ENCODE measurements around the gene MPG.

The MPG gene

GRCh38 chr16:50769-51591, 27.0 kb upstream of the MPG start:
- no peak for DNase-seq (ENCODE audit: low spot score)

- peak; percentile 100 for DNase-seq (ENCODE audit: low spot score)
These were observed 24.4 kb upstream of the MPG start, which contains the start of the genes POLR3K and SNRNP25 for GRCh38 chr16:53346-54236. Gene POLR3K, minus strand, starts transcription at chr16:53608. Its CDS starts 22 bp downstream, at chr16:53586. Gene SNRNP25, plus strand, starts transcription at chr16:53828. Its CDS starts 189 bp downstream, at chr16:54017.

GRCh38 chr16:54237-54581, 23.8 kb upstream of the MPG start:
- no peak for DNase-seq (ENCODE audit: low spot score)

GRCh38 chr16:55571-56136, 22.4 kb upstream of the MPG start:
- no peak for DNase-seq (ENCODE audit: low spot score)

- DNase-seq (ENCODE audit: low spot score): no peak
These were observed 21.6 kb upstream of the MPG start for GRCh38 chr16:56231-56927.

GRCh38 chr16:57711-58110, 20.3 kb upstream of the MPG start:
- no peak for DNase-seq (ENCODE audit: low spot score)

GRCh38 chr16:58491-59439, 19.3 kb upstream of the MPG start:
- no peak for DNase-seq (ENCODE audit: low spot score)

GRCh38 chr16:59440-60059, 18.5 kb upstream of the MPG start:
- no peak for DNase-seq (ENCODE audit: low spot score)

GRCh38 chr16:60166-60565, 17.9 kb upstream of the MPG start:
- no peak for DNase-seq (ENCODE audit: low spot score)

- DNase-seq (ENCODE audit: low spot score): no peak
These were observed 16.8 kb upstream of the MPG start for GRCh38 chr16:60929-61878.

- no peak for DNase-seq (ENCODE audit: low spot score)
These were observed 16.1 kb upstream of the MPG start for GRCh38 chr16:61879-62281.

- no peak for DNase-seq (ENCODE audit: low spot score)
These were observed 15.6 kb upstream of the MPG start for GRCh38 chr16:62283-62967.

GRCh38 chr16:62968-63391, 15.0 kb upstream of the MPG start:
- DNase-seq (ENCODE audit: low spot score): no peak

- no peak for DNase-seq (ENCODE audit: low spot score)
These were observed 14.6 kb upstream of the MPG start for GRCh38 chr16:63466-63865.

GRCh38 chr16:63998-64913, 13.8 kb upstream of the MPG start:
- DNase-seq (ENCODE audit: low spot score): no peak

GRCh38 chr16:64914-65255, 13.1 kb upstream of the MPG start:
- no peak for DNase-seq (ENCODE audit: low spot score)

- peak; percentile 90 for DNase-seq (ENCODE audit: low spot score)
These were observed 12.3 kb upstream of the MPG start for GRCh38 chr16:65745-66144.
